ENCODE results near the gene ZSCAN25. TPM values are rescaled to one million over a fixed set of nuclear protein-coding genes. Genes with fewer than 3 reads are reported as not detected.
"Not testable (repeated sequence)": the region's sequence is repeated elsewhere in the genome, so short reads cannot be mapped to it uniquely, and the experiment has no call there.

The ZSCAN25 gene
- total and polyA plus RNA-seq, 10 donors: 3.8 to 30.8 (median 24.9) TPM

DNA sequence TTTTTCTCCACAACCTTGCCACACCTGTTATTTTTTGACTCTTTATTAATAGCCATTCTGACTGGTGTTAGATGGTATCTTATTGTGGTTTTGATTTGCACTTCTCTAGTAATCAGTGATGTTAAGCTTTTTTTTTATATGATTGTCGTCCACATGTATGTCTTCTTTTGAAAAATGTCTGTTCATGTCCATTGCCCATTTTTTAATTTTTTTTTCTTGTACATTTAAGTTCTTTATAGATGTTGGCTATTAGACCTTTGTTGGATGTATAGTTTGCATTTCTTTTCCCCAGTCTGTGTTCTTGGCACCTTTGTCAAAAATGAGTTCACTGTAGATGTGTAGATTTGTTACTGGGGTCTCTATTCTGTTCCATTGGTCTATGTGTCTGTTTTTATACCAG, 28.8 kb downstream of the ZSCAN25 start:
- H3K27ac ChIP-seq: no peak overlapping the region
- H3K4me1 ChIP-seq: no peaks in the 10 kb centered on the region
- H3K36me3 ChIP-seq: peaks cover 0 to 43% (median 3%) of the 10 kb centered on the region in 6 donors
- H3K27me3 ChIP-seq (replicated peaks in 1 of 7): no peaks in the 10 kb centered on the region
- TF ChIP-seq, protein P1, sequence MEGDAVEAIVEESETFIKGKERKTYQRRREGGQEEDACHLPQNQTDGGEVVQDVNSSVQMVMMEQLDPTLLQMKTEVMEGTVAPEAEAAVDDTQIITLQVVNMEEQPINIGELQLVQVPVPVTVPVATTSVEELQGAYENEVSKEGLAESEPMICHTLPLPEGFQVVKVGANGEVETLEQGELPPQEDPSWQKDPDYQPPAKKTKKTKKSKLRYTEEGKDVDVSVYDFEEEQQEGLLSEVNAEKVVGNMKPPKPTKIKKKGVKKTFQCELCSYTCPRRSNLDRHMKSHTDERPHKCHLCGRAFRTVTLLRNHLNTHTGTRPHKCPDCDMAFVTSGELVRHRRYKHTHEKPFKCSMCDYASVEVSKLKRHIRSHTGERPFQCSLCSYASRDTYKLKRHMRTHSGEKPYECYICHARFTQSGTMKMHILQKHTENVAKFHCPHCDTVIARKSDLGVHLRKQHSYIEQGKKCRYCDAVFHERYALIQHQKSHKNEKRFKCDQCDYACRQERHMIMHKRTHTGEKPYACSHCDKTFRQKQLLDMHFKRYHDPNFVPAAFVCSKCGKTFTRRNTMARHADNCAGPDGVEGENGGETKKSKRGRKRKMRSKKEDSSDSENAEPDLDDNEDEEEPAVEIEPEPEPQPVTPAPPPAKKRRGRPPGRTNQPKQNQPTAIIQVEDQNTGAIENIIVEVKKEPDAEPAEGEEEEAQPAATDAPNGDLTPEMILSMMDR (IDR thresholded peaks at IDR 0.05 in 8 of 11, conservative IDR thresholded peaks at IDR 0.05 in 3 of 11): no peak
- TF ChIP-seq POLR2A (IDR thresholded peaks at IDR 0.05) (no peak), POLR2AphosphoS5 (IDR thresholded peaks at IDR 0.05) (no peak)
- 94 to 100% (median 97%) methylated on average over 1 of the region's 1 CpG for WGBS, 5 donors
- H3K4me3 ChIP-seq: no peak overlapping the region
- H3K9me3 ChIP-seq: no peaks in the 10 kb centered on the region
- intact Hi-C loops (cut with DNase I; ENCODE audit: low total_unique reads): no loop called here
- DNase-seq: no peak

DNA sequence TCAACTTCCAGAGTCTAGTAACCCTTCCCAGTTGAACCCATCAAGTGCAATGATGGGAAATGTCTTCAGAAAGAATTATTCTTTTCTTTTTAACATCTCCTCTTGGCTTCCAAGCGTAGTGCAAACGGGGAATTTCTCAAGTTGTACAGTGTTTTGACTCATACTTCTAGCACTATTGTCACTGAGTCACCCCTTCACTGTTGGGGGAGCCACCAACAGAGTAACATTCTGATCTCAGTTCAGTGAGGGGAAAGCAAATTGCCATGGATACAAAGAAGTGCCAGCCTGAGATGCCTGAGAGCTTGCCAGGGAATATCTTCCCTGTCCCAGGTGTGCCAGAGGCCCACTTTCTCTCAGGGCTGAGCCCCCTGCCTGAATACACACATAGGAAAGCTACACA, 32.1 kb downstream of the ZSCAN25 start:
- TF ChIP-seq POLR2AphosphoS5 (IDR thresholded peaks at IDR 0.05) (no peak), POLR2A (IDR thresholded peaks at IDR 0.05) (no peak)
- TF ChIP-seq, protein P1 (IDR thresholded peaks at IDR 0.05 in 8 of 11, conservative IDR thresholded peaks at IDR 0.05 in 3 of 11): no peak
- no peak for DNase-seq
- Histone ChIP-seq H3K4me3 (no peak overlapping the region), H3K27me3 (replicated peaks in 1 of 7) (no peaks in the 10 kb centered on the region), H3K4me1 (no peaks in the 10 kb centered on the region), H3K27ac (no peak overlapping the region), H3K9me3 (no peaks in the 10 kb centered on the region), H3K36me3 (peaks cover 0 to 44% (median 3%) of the 10 kb centered on the region in 6 donors)
- 70 to 97% (median 90%) methylated on average over 2 of the region's 2 CpGs for WGBS, 5 donors
- intact Hi-C loops (cut with DNase I; ENCODE audit: low total_unique reads): no loop called here

DNA sequence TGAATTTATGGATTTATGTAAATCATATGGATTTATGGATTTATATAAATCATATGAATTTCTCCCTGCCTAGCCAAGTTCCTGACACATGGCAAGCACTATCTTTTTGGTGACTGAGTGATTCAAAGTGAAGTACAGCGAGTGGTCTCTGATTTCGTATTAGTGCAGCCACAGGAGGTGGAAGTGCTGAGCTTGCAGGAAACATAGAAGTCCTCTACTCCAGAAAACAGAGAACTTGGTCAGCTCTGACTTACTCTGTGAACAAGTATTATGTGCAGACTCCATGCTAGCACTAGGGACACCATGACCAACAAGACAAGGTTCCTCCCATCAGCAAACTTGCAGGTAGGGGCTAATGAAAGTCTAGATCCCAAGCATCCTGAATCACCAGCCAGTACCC, 34.5 kb downstream of the ZSCAN25 start:
- Histone ChIP-seq H3K9me3 (no peaks in the 10 kb centered on the region), H3K27me3 (replicated peaks in 1 of 7) (no peaks in the 10 kb centered on the region), H3K27ac (no peak overlapping the region), H3K4me3 (no peak overlapping the region), H3K4me1 (no peaks in the 10 kb centered on the region), H3K36me3 (peaks cover 0 to 26% (median 0%) of the 10 kb centered on the region in 6 donors)
- TF ChIP-seq POLR2A (IDR thresholded peaks at IDR 0.05): no peak
- TF ChIP-seq, protein P1 (IDR thresholded peaks at IDR 0.05 in 8 of 11, conservative IDR thresholded peaks at IDR 0.05 in 3 of 11): no peak
- TF ChIP-seq POLR2AphosphoS5 (IDR thresholded peaks at IDR 0.05): no peak
- 92 to 98% (median 97%) methylated on average over 2 of the region's 2 CpGs for WGBS, 5 donors
- intact Hi-C loops (cut with DNase I; ENCODE audit: low total_unique reads): no loop called here
- DNase-seq: no peak

GRCh38 chr7:99652671-99653070, 35.9 kb downstream of the ZSCAN25 start:
- WGBS, 5 donors: 87 to 100% (median 96%) methylated on average over 2 of the region's 2 CpGs
- no peak for DNase-seq
- intact Hi-C loops (cut with DNase I; ENCODE audit: low total_unique reads): no loop called here

DNA sequence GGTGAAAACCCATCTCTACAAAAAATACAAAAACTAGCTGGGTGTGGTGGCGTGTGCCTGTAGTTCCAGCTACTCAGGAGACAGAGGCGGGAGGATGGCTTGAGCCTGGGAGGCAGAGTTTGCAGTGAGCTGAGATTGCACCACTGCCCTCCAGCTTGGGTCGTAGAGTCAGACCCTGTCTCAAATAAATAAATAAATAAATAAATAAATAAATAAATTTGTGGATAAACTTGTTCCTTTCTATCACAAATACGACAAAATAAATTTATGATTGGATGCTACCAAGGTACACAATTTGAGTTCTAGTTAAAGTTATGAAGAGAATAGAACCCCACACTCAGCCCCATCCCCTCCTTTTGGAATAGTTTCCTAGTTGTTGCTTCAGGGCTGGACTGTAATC, 36.5 kb downstream of the ZSCAN25 start:
- 94 to 99% (median 95%) methylated on average over 4 of the region's 4 CpGs for WGBS, 5 donors
- intact Hi-C loops (cut with DNase I; ENCODE audit: low total_unique reads): not testable (repeated sequence)

More at GRCh38 chr7:99652671-99653070, 35.9 kb downstream of the ZSCAN25 start:
- Histone ChIP-seq H3K27ac (no peak overlapping the region), H3K4me1 (no peaks in the 10 kb centered on the region), H3K36me3 (peaks cover 0 to 26% (median 0%) of the 10 kb centered on the region in 6 donors), H3K27me3 (replicated peaks in 1 of 7) (no peaks in the 10 kb centered on the region), H3K4me3 (no peak overlapping the region), H3K9me3 (no peaks in the 10 kb centered on the region)
- no peak for TF ChIP-seq POLR2AphosphoS5 (IDR thresholded peaks at IDR 0.05)
- TF ChIP-seq, protein P1 (IDR thresholded peaks at IDR 0.05 in 8 of 11, conservative IDR thresholded peaks at IDR 0.05 in 3 of 11): no peak
- no peak for TF ChIP-seq POLR2A (IDR thresholded peaks at IDR 0.05)

More for the DNA sequence above, 36.5 kb downstream of the ZSCAN25 start:
- peaks cover 0 to 26% (median 0%) of the 10 kb centered on the region in 6 donors for H3K36me3 ChIP-seq
- not testable (repeated sequence) for H3K9me3 ChIP-seq; H3K4me1 ChIP-seq; DNase-seq; H3K27ac ChIP-seq; H3K4me3 ChIP-seq; H3K27me3 ChIP-seq (replicated peaks in 1 of 7)

All from spleen (tissue), 11 donors.